Prostate gland (tissue), 2 donors: ENCODE data around the gene PLEKHB1. TPM values are rescaled to one million over a fixed set of nuclear protein-coding genes. Genes with fewer than 3 reads are reported as not detected.

Source experiments
- DNase-seq: peaks from one replicate; pipeline ENCODE4 v3.0.0-alpha.2; 2019; ENCODE audit warnings: low spot score
- H3K27ac ChIP-seq, 2 donors: fragments of 200-600 bp; sonication (generic); 2 replicates each; pipeline ENCODE4 v1.5.1; 2017 to 2019
- H3K27me3 ChIP-seq: fragments of 200-600 bp; sonication (generic); replicated peaks from 2 replicates; pipeline ENCODE4 v1.5.1; 2019; ENCODE audit not compliant: insufficient read depth
- H3K36me3 ChIP-seq, 2 donors: fragments of 200-600 bp; sonication (generic); 1 replicate in 1 of 2; 2 replicates in 1 of 2; pipeline versions ENCODE4 v1.5.1 to v1.8.1; 2017 to 2019
- H3K4me1 ChIP-seq: fragments of 200-600 bp; sonication (generic); replicated peaks from 2 replicates; pipeline ENCODE4 v1.5.1; 2019
- H3K4me3 ChIP-seq, 2 donors: fragments of 200-600 bp; sonication (generic); 2 replicates each; pipeline ENCODE4 v1.5.1; 2017 to 2019
- H3K9me3 ChIP-seq: fragments of 200-600 bp; sonication (generic); 2 replicates; pipeline ENCODE4 v1.5.1; 2017
- POLR2A ChIP-seq: fragments of 450-650 bp; IDR thresholded peaks from one replicate; pipeline ENCODE4 v1.6.1; 2016; ENCODE audit warnings: antibody characterized with exemption, mild to moderate bottlenecking
- POLR2AphosphoS5 ChIP-seq: sonication (generic); formaldehyde crosslinking; IDR thresholded peaks from one replicate; pipeline ENCODE4 v1.6.1; 2017; ENCODE audit warnings: antibody characterized with exemption
- WGBS: methylation state at CpG from one replicate; pipeline ENCODE4 v1.1.5; 2018; 5-methylcytosine and 5-hydroxymethylcytosine counted together
- intact Hi-C: fragments of 100-400 bp; cut with DNase I; formaldehyde crosslinking; loops from one replicate; pipeline ENCODE4 v1.14.2; 2022
- total RNA-seq, 2 donors: library from RNA; depleted of rRNA; stranded (reverse); fragments of >200 nt; gene quantifications; one replicate each; pipeline ENCODE4 v1.1.0, GENCODE V29; 2016
- TF ChIP-seq, protein P1 (sequence below), 4 experiments: fragments of 200-600 bp in 2 of 4; fragments of 450-650 bp in 2 of 4; sonication (generic) in 2 of 4; IDR thresholded peaks; 1 replicate in 3 of 4; 2 replicates in 1 of 4; pipeline ENCODE4 v1.5.1; 2016 to 2019; ENCODE audit warnings: antibody characterized with exemption in 4 of 4, mild to moderate bottlenecking in 2 of 4, moderate library complexity in 2 of 4

Gene PLEKHB1
- total RNA-seq, 2 donors from 2014 or later, result 30.8 to 64.9 TPM

DNA sequence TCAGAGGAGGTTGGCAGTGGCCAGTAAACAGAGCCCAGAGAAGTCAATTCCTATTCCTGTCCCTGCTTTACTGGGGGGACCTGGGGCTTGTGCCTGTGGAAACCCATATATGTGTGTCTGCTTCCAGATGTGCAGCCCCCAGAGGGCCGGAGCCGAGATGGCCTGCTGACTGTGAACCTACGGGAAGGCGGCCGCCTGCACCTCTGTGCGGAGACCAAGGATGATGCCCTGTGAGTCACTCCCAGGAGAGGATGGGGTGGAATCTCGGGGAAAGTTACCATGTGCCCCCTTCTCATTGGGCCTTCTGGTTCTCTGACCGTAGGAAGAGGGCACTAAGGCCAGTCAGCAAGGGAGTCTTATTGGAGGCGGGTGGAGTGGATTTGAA lies 5.3 kb downstream of the PLEKHB1 start:
- H3K4me3 ChIP-seq, result no peak overlapping the region
- no peak for DNase-seq
- TF ChIP-seq, protein P1, sequence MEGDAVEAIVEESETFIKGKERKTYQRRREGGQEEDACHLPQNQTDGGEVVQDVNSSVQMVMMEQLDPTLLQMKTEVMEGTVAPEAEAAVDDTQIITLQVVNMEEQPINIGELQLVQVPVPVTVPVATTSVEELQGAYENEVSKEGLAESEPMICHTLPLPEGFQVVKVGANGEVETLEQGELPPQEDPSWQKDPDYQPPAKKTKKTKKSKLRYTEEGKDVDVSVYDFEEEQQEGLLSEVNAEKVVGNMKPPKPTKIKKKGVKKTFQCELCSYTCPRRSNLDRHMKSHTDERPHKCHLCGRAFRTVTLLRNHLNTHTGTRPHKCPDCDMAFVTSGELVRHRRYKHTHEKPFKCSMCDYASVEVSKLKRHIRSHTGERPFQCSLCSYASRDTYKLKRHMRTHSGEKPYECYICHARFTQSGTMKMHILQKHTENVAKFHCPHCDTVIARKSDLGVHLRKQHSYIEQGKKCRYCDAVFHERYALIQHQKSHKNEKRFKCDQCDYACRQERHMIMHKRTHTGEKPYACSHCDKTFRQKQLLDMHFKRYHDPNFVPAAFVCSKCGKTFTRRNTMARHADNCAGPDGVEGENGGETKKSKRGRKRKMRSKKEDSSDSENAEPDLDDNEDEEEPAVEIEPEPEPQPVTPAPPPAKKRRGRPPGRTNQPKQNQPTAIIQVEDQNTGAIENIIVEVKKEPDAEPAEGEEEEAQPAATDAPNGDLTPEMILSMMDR (IDR thresholded peaks at IDR 0.05), result no peak
- TF ChIP-seq POLR2A (no peak), POLR2AphosphoS5 (no peak)
- WGBS, result 91% methylated on average over 9 of the region's 9 CpGs
- intact Hi-C loops, result no loop called here
- no peaks in the 10 kb centered on the region for H3K27me3 ChIP-seq
- no peaks in the 10 kb centered on the region for H3K9me3 ChIP-seq
- H3K36me3 ChIP-seq, result no peaks in the 10 kb centered on the region
- H3K27ac ChIP-seq, result no peak overlapping the region
- no peaks in the 10 kb centered on the region for H3K4me1 ChIP-seq

DNA sequence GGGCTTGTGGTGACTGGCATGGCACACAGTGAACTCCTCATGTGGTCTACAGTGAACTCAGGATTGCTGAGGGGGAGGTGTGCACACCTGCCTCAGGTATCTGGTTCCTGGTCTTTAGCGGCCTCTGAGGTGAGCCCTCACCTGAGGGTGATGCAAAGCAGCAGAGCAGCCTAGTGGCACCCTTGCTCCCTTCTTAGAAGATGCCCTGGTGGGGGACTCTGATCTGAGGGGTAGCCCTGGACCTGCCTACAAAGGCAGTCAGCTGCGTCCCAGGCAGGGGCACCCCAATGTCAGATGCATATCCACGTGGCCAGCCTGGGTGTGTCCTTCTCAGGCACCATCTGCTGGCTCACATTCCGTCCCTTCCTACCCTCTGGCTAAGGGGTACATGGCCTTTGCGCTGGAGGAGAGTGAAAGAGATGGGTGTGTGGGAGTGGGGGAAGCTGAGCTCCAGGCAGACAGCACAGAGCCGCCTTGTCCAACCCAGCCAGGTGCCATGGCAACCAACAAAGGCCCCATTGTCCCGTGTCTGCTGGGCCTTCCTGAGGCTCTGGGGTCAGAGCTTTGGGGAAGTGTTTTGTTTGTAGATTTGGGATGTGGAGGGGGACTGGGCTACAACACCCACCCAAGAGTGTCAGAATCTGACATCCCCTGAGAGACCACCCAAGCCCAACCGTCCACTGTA lies 5.8 kb downstream of the PLEKHB1 start:
- H3K4me3 ChIP-seq, result no peak overlapping the region
- no peaks in the 10 kb centered on the region for H3K27me3 ChIP-seq
- no peaks in the 10 kb centered on the region for H3K4me1 ChIP-seq
- 44% methylated on average over 8 of the region's 8 CpGs for WGBS
- H3K9me3 ChIP-seq, result no peaks in the 10 kb centered on the region
- no peak for TF ChIP-seq POLR2AphosphoS5
- TF ChIP-seq, protein P1 (IDR thresholded peaks at IDR 0.05), result no peak
- no peak for TF ChIP-seq POLR2A
- no peak for DNase-seq
- intact Hi-C loops, result no loop called here
- H3K36me3 ChIP-seq, result no peaks in the 10 kb centered on the region
- no peak overlapping the region for H3K27ac ChIP-seq

DNA sequence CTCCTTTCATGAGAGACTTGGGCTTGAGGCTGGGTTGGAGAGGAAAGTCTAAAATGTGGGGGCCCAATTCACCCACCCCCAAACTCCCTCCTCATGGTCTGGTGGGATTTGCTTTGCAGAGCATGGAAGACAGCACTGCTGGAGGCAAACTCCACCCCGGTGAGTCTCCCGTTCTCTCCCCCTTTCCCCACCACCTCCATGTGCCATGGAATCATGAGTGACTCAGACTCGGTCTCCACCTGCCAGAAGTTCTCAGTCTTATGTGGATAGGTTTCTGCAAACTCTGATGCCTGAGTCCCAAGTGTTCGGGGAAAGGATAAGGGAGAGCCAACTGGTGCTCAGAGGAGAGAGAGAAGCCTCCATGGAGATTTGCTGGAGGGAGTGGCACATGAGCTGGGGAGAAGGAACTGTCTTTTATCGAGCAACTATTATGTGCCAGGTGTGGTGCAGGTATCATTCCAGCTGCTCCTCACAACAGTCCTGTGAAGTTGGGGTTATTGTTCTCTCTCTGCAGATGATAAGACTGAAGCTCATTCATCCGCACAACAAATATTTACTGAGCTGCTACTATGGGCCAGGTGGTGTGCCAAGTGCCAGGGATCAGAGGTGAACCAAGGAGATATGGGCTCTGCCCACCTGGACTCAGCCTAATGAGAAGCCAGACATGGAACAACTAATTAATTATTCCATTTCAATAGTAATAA lies 6.6 kb downstream of the PLEKHB1 start:
- Histone ChIP-seq H3K27ac (no peak overlapping the region), H3K27me3 (no peaks in the 10 kb centered on the region), H3K4me3 (no peak overlapping the region), H3K9me3 (no peaks in the 10 kb centered on the region), H3K4me1 (no peaks in the 10 kb centered on the region), H3K36me3 (no peaks in the 10 kb centered on the region)
- 84% methylated on average over 6 of the region's 6 CpGs for WGBS
- TF ChIP-seq, protein P1 (IDR thresholded peaks at IDR 0.05), result no peak
- no peak for TF ChIP-seq POLR2A
- no peak for TF ChIP-seq POLR2AphosphoS5
- DNase-seq, result no peak
- intact Hi-C loops, result no loop called here

DNA sequence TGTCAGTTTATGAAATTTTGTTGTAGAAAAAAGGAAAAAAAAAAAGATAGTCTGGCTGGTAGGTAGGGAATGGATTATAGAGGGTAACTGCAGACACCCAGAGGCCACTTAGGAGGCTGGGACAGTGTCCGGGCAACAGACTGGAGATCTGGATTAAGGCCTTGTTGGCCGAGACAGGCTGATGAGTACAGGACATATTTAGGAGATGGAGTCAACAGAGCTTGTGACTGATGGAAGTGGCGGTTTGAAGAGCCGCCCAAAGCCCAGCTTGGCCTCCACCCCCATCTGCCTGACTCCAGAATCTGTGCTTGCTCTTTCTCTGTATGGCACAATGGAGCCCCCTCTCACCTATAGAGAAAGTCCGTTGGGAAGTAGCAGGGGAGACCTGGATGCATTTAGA lies 7.6 kb downstream of the PLEKHB1 start:
- intact Hi-C loops, result no loop called here
- 97% methylated on average over 5 of the region's 5 CpGs for WGBS
- TF ChIP-seq, protein P1 (IDR thresholded peaks at IDR 0.05), result no peak
- TF ChIP-seq POLR2AphosphoS5 (no peak), POLR2A (no peak)

More for the DNA sequence above, 7.6 kb downstream of the PLEKHB1 start:
- DNase-seq, result no peak
- Histone ChIP-seq H3K4me3 (no peak overlapping the region), H3K27ac (no peak overlapping the region), H3K27me3 (no peaks in the 10 kb centered on the region), H3K4me1 (no peaks in the 10 kb centered on the region), H3K9me3 (no peaks in the 10 kb centered on the region), H3K36me3 (no peaks in the 10 kb centered on the region)
